NB4 (cell line): Measurements from ENCODE around the gene CIC.

Experiments
- DNase-seq: peaks from one replicate; pipeline ENCODE4 v3.0.0; 2010; ENCODE audit warnings: low read depth
- H3K4me3 ChIP-seq: one replicate; pipeline ENCODE4 v1.5.1; 2011; ENCODE audit warnings: mild to moderate bottlenecking, low read depth, low read length, moderate library complexity
- CTCF ChIP-seq: IDR thresholded peaks from one replicate; pipeline ENCODE4 v1.5.1; 2012; ENCODE audit warnings: low read depth, low read length
- MAX ChIP-seq: IDR thresholded peaks from 2 replicates; pipeline ENCODE4 v1.6.1; 2011; ENCODE audit warnings: low read depth, low read length
- MYC ChIP-seq: IDR thresholded peaks from 2 replicates; pipeline ENCODE4 v1.6.1; 2011; ENCODE audit warnings: low read depth, low read length
- POLR2A ChIP-seq: IDR thresholded peaks from 2 replicates; pipeline ENCODE4 v1.6.1; 2011; ENCODE audit warnings: mild to moderate bottlenecking; ENCODE audit not compliant: insufficient read length; ENCODE audit errors: extremely low read depth

The CIC gene

DNA sequence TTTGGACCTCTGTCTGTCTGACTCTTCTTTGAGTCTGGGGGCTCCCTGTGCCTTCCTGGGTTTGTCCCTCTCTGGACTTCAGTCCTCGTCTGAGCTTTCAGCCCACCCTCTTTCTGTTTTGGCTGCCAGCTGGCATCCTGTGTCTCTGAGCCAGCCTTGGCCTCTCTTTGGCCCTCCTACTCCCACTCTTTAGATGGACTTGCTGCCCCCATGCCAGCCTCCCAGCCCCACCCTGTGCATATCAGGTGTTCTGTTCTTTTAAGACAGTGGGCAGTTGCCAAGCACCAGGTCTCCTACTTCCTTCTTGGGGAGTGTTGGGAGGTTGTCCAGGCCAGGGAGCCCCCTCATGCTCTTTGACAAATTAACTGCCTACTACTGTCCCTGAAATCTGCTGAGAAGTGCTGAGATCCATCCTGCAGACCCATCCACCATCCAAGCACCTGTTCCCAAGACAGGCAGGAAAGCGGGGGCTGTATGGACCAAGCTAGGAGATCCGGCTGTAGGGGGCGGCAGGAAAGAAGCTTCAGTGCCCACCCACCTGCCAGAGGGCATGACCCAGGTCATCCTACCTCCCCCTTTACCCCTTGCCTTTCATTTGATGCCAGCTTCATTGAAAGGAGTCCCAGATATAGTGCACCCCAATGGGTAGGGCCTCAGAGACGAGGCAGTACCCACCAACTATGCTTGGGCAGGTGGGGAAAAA is 9.6 kb downstream of the CIC start:
- no peak overlapping the region for H3K4me3 ChIP-seq
- DNase-seq, result no peak
- TF ChIP-seq POLR2A (no peak), CTCF (no peak), MYC (no peak), MAX (no peak)

DNA sequence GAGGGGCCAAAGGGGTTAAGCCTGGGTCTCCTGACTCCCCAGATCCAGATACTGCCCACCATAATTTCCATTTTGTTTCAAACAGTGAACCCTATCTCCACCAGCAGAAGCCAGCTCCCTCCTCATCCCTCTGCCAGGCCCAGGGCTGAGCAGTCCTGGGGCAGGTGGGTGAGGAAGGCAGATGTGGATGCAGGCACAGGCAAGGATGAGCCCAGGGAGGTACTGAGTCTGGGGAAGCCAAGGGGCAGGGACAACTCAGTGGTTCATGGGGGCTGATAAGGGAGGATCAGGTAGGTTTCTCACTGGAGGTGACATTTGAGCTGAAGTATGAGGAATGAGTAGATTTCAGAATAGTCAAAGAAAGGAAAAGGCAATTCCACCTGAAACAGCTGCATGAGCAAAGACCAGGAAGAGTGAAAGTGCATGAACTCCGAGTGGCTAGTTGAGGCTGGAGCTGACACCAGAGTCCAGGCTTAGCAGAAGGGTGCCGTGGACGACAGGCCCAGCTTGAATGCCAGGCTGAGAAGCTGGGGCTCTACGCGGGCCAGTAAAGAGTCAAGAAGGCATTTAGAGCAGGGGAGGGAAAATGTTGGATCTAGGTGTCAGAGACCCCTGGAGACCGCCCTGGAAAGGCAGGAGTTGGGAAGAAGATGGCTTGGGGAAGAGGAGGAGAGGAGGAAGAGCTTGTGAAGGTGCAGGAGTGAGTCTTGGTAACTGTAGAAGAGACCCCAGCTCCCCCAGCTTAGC is 10.3 kb downstream of the CIC start:
- TF ChIP-seq POLR2A (no peak), MYC (no peak), MAX (no peak), CTCF (no peak)
- no peak for DNase-seq

GRCh38 chr19:42279902-42280814 is 11.1 kb downstream of the CIC start:
- H3K4me3 ChIP-seq, result peak overlapping the region; percentile 62
- peak; percentile 92 for DNase-seq
- TF ChIP-seq POLR2A, result no peak
- peak; percentile 56 for TF ChIP-seq CTCF

More for the DNA sequence above, 10.3 kb downstream of the CIC start:
- peak overlapping the region; percentile 62 for H3K4me3 ChIP-seq

DNA sequence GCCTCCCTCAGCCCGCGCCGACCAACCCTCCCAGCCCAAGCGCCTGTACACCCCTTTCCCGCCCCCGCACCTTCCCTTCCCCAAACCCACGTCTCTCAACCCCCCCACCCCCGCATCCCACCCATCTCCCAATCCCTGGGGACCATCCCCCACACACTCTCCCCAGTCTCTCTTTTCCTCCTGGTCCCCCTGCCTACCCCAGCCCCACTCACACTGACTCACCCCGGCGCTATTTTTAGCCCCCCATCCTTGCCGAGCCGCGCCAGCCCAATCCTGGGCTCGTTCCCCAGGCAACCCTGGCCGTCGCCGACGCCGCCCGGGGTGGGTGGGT is 11.7 kb downstream of the CIC start:
- TF ChIP-seq MAX (no peak), CTCF (no peak), MYC (no peak), POLR2A (no peak)
- peak; percentile 76 for DNase-seq
- no peak overlapping the region for H3K4me3 ChIP-seq

GRCh38 chr19:42281146-42281826 is 12.2 kb downstream of the CIC start:
- no peak for TF ChIP-seq MYC
- no peak for TF ChIP-seq CTCF
- TF ChIP-seq POLR2A, result no peak
- no peak for TF ChIP-seq MAX
- peak overlapping the region; percentile 25 for H3K4me3 ChIP-seq
- no peak for DNase-seq
